Subcutaneous adipose tissue (tissue), 4 donors: Measurements from ENCODE around the gene ARHGAP22. TPM values are rescaled to one million over a fixed set of nuclear protein-coding genes. Genes with fewer than 3 reads are reported as not detected.

Experiments used
- CTCF ChIP-seq: fragments of 450-650 bp; IDR thresholded peaks from one replicate; pipeline ENCODE4 v1.5.1; 2016; ENCODE audit warnings: low read depth, mild to moderate bottlenecking, control low read depth, antibody characterized with exemption, moderate library complexity
- total RNA-seq, 4 donors: library from RNA; depleted of rRNA; stranded (reverse); fragments of >200 nt; gene quantifications; one replicate each; pipeline ENCODE4 v1.1.0, GENCODE V29; 2016

Gene ARHGAP22
- total RNA-seq, 4 donors from 2014 or later, result 2.1 to 15.0 (median 5.0) TPM

- no peak for TF ChIP-seq CTCF
Observed at GRCh38 chr10:48603421-48604038, 1.3 kb downstream of the ARHGAP22 start.

GRCh38 chr10:48602401-48603135 lies 2.3 kb downstream of the ARHGAP22 start:
- no peak for TF ChIP-seq CTCF

- no peak for TF ChIP-seq CTCF
Observed at GRCh38 chr10:48601789-48602188, 3.1 kb downstream of the ARHGAP22 start.

- TF ChIP-seq CTCF, result no peak
Observed at GRCh38 chr10:48600645-48601505, 4.0 kb downstream of the ARHGAP22 start.

GRCh38 chr10:48599830-48600134 lies 5.1 kb downstream of the ARHGAP22 start:
- no peak for TF ChIP-seq CTCF

GRCh38 chr10:48598936-48599829 lies 5.7 kb downstream of the ARHGAP22 start:
- TF ChIP-seq CTCF, result no peak
